CD4-positive, CD25-positive, alpha-beta regulatory T cell (primary cell): ENCODE results near the gene FAT4. TPM values are rescaled to one million over a fixed set of nuclear protein-coding genes. Genes with fewer than 3 reads are reported as not detected.

Experiments used
- ATAC-seq, 2 donors: fragments of 150-1000 bp; cut with Tn5 transposase; one replicate each; pipeline ENCODE4 v1.10.0; 2021; ENCODE audit warnings: low read depth in 2 of 2, moderate number of reproducible peaks in 2 of 2, moderate library complexity in 1 of 2
- DNase-seq, 3 donors: peaks; one replicate each; pipeline versions ENCODE4 v3.0.0 to v3.0.0-alpha.2; 2012 to 2022; ENCODE audit warnings: mixed read lengths in 1 of 3
- H3K27ac ChIP-seq: one replicate; pipeline ENCODE4 v1.7.0; 2013; ENCODE audit warnings: mild to moderate bottlenecking, low read length; ENCODE audit not compliant: insufficient read depth, poor library complexity, severe bottlenecking
- H3K27me3 ChIP-seq: one replicate; pipeline ENCODE4 v1.7.0; 2013; ENCODE audit warnings: low read length; ENCODE audit not compliant: control insufficient read depth, insufficient read depth
- H3K36me3 ChIP-seq: one replicate; pipeline ENCODE4 v1.7.0; 2013; ENCODE audit warnings: mild to moderate bottlenecking, low read length, moderate library complexity; ENCODE audit not compliant: control insufficient read depth, insufficient read depth
- H3K4me1 ChIP-seq: 2 replicates; pipeline ENCODE4 v1.7.0; 2013; ENCODE audit warnings: mild to moderate bottlenecking, low read length; ENCODE audit not compliant: insufficient read depth, control insufficient read depth, poor library complexity, severe bottlenecking
- H3K4me3 ChIP-seq: one replicate; pipeline ENCODE4 v1.7.0; 2013; ENCODE audit warnings: low read depth, mild to moderate bottlenecking, low read length, moderate library complexity
- H3K9me3 ChIP-seq, 2 experiments: 1 replicate in 1 of 2; 2 replicates in 1 of 2; pipeline ENCODE4 v1.7.0; 2013; ENCODE audit warnings: low read length in 2 of 2, mild to moderate bottlenecking in 1 of 2, moderate library complexity in 1 of 2; ENCODE audit not compliant: control insufficient read depth in 2 of 2
- H3K27ac Mint-ChIP-seq, 3 donors: one replicate each; pipeline ENCODE4 v1.8.0; 2020 to 2022; ENCODE audit warnings: mild to moderate bottlenecking in 3 of 3, mixed read lengths in 3 of 3, moderate library complexity in 2 of 3
- H3K27me3 Mint-ChIP-seq: one replicate; pipeline ENCODE4 v1.8.0; 2022; ENCODE audit warnings: mild to moderate bottlenecking, mixed read lengths
- H3K36me3 Mint-ChIP-seq: one replicate; pipeline ENCODE4 v1.8.0; 2020; ENCODE audit warnings: mixed read lengths
- H3K4me1 Mint-ChIP-seq, 4 donors: one replicate each; pipeline ENCODE4 v1.8.0; 2020 to 2022; ENCODE audit warnings: mixed read lengths in 4 of 4, mild to moderate bottlenecking in 1 of 4
- H3K4me3 Mint-ChIP-seq, 4 donors: one replicate each; pipeline ENCODE4 v1.8.0; 2020 to 2022; ENCODE audit warnings: mild to moderate bottlenecking in 4 of 4, mixed read lengths in 4 of 4, moderate library complexity in 3 of 4
- H3K9me3 Mint-ChIP-seq, 7 donors: one replicate each; pipeline ENCODE4 v1.8.0; 2020 to 2022; ENCODE audit warnings: mixed read lengths in 7 of 7, mild to moderate bottlenecking in 3 of 7, moderate library complexity in 2 of 7
- polyA plus RNA-seq, 4 donors: library from polyadenylated mRNA; unstranded; fragments of 300-500 nt; fragmentation: Illumina TruSeq; gene quantifications; one replicate each; pipeline ENCODE4 v1.2.3, GENCODE V29; 2021
- total RNA-seq: library from RNA; stranded (reverse); gene quantifications from one replicate; pipeline ENCODE4 v1.2.3, GENCODE V29; 2022

The FAT4 gene, protein sequence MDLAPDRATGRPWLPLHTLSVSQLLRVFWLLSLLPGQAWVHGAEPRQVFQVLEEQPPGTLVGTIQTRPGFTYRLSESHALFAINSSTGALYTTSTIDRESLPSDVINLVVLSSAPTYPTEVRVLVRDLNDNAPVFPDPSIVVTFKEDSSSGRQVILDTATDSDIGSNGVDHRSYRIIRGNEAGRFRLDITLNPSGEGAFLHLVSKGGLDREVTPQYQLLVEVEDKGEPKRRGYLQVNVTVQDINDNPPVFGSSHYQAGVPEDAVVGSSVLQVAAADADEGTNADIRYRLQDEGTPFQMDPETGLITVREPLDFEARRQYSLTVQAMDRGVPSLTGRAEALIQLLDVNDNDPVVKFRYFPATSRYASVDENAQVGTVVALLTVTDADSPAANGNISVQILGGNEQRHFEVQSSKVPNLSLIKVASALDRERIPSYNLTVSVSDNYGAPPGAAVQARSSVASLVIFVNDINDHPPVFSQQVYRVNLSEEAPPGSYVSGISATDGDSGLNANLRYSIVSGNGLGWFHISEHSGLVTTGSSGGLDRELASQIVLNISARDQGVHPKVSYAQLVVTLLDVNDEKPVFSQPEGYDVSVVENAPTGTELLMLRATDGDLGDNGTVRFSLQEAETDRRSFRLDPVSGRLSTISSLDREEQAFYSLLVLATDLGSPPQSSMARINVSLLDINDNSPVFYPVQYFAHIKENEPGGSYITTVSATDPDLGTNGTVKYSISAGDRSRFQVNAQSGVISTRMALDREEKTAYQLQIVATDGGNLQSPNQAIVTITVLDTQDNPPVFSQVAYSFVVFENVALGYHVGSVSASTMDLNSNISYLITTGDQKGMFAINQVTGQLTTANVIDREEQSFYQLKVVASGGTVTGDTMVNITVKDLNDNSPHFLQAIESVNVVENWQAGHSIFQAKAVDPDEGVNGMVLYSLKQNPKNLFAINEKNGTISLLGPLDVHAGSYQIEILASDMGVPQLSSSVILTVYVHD (N-terminal part only)
- total RNA-seq (0.02 TPM), polyA plus RNA-seq (not detected)

- no peak within 1 kb of the TSS for H3K4me3 ChIP-seq
- no peak within 1 kb of the TSS for H3K27ac ChIP-seq
- peaks cover 57% of the 10 kb centered on the region for H3K27me3 Mint-ChIP-seq
- peak within 1 kb of the TSS; percentile 63 to 86 (median 78) for H3K4me3 Mint-ChIP-seq
- H3K36me3 Mint-ChIP-seq, result no peaks in the 10 kb centered on the region
- H3K27ac Mint-ChIP-seq, result no peak within 1 kb of the TSS
- H3K4me1 Mint-ChIP-seq, result peaks cover 0 to 35% (median 7%) of the 10 kb centered on the region in 4 donors
- DNase-seq, result peak in 1 of 3 donors; percentile 27
- peaks cover 0 to 3% of the 10 kb centered on the region in 2 experiments for H3K9me3 ChIP-seq
- peaks cover 29% of the 10 kb centered on the region for H3K4me1 ChIP-seq
- H3K27me3 ChIP-seq, result peaks cover 16% of the 10 kb centered on the region
- peaks cover 0 to 7% (median 0%) of the 10 kb centered on the region in 7 donors for H3K9me3 Mint-ChIP-seq
- ATAC-seq, result peak; percentile 31 to 38
- no peaks in the 10 kb centered on the region for H3K36me3 ChIP-seq
Observed at GRCh38 chr4:125314676-125315575, at the start of gene FAT4. FAT4 (plus strand) TSS chr4:125314955; CDS start chr4:125316412, 1,457 bp downstream.

DNA sequence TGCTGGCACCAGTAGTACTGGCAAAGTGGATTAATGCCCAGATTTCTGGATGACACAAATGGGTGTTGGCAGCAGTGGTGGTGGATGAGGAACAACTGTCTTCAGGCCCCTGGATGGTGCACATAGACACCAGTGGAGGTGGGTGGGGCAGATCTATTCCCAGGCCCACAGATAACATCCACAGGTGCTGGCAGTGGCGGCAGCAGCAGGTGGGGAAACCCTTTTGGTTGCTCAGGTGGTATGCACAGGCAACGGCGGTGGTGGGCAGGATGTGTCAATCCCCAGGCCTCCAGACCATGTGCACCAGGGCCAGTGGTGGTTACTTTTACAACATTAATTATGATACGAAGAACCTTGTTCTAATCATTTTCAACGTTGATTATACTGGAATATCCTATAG, 48.9 kb upstream of the FAT4 start:
- Histone ChIP-seq H3K27ac (no peak overlapping the region), H3K27me3 (no peaks in the 10 kb centered on the region), H3K9me3 (no peaks in the 10 kb centered on the region), H3K4me3 (no peak overlapping the region), H3K36me3 (no peaks in the 10 kb centered on the region), H3K4me1 (no peaks in the 10 kb centered on the region)
- no peak for DNase-seq
- Mint-ChIP-seq H3K27me3 (no peaks in the 10 kb centered on the region), H3K9me3 (peaks cover 0 to 2% (median 0%) of the 10 kb centered on the region in 7 donors), H3K4me3 (no peak overlapping the region), H3K4me1 (no peaks in the 10 kb centered on the region), H3K27ac (no peak overlapping the region), H3K36me3 (no peaks in the 10 kb centered on the region)
- no peak for ATAC-seq

- H3K36me3 ChIP-seq, result no peaks in the 10 kb centered on the region
- H3K4me3 ChIP-seq, result no peak overlapping the region
- Mint-ChIP-seq H3K9me3 (peaks cover 0 to 3% (median 0%) of the 10 kb centered on the region in 7 donors), H3K4me3 (no peak overlapping the region), H3K27ac (no peak overlapping the region), H3K4me1 (no peaks in the 10 kb centered on the region), H3K36me3 (no peaks in the 10 kb centered on the region), H3K27me3 (no peaks in the 10 kb centered on the region)
- H3K9me3 ChIP-seq, result no peaks in the 10 kb centered on the region
- H3K4me1 ChIP-seq, result no peaks in the 10 kb centered on the region
- no peaks in the 10 kb centered on the region for H3K27me3 ChIP-seq
- no peak for ATAC-seq
- DNase-seq, result no peak
- H3K27ac ChIP-seq, result no peak overlapping the region
Observed at GRCh38 chr4:125266901-125267604, 47.7 kb upstream of the FAT4 start.

DNA sequence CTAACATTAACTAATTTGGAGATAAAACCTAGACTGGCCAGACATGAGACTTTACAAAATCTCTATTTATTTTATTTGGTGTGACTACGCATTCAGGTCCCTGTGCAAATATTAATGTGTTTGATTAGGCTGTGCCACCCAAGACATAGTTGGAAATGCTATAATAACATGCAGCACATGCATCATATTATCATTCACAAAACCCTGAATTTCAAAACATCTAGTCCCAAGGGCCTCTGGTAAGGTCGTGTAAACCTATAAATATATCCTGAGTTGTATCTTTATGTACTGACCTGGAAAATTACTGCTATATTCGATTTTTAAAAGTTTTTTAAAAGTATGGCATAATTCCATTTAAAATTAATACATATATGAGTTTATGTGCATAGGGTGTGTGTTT, 47.1 kb upstream of the FAT4 start:
- no peaks in the 10 kb centered on the region for H3K27me3 ChIP-seq
- no peaks in the 10 kb centered on the region for H3K9me3 ChIP-seq
- DNase-seq (no peak), ATAC-seq (no peak)
- Mint-ChIP-seq H3K4me3 (no peak overlapping the region), H3K9me3 (peaks cover 0 to 3% (median 0%) of the 10 kb centered on the region in 7 donors), H3K4me1 (no peaks in the 10 kb centered on the region), H3K27ac (no peak overlapping the region), H3K36me3 (no peaks in the 10 kb centered on the region), H3K27me3 (no peaks in the 10 kb centered on the region)
- no peaks in the 10 kb centered on the region for H3K36me3 ChIP-seq
- no peak overlapping the region for H3K4me3 ChIP-seq
- no peak overlapping the region for H3K27ac ChIP-seq
- H3K4me1 ChIP-seq, result no peaks in the 10 kb centered on the region

GRCh38 chr4:125268068-125268755, 46.5 kb upstream of the FAT4 start:
- H3K9me3 Mint-ChIP-seq, result peaks cover 0 to 3% (median 0%) of the 10 kb centered on the region in 7 donors
- no peak for ATAC-seq
- H3K4me3 Mint-ChIP-seq, result no peak overlapping the region
- DNase-seq, result no peak
- H3K4me3 ChIP-seq, result no peak overlapping the region
- H3K36me3 Mint-ChIP-seq, result no peaks in the 10 kb centered on the region
- H3K27me3 ChIP-seq, result no peaks in the 10 kb centered on the region
- no peaks in the 10 kb centered on the region for H3K4me1 ChIP-seq
- H3K36me3 ChIP-seq, result no peaks in the 10 kb centered on the region
- H3K27ac Mint-ChIP-seq, result no peak overlapping the region
- H3K27me3 Mint-ChIP-seq, result no peaks in the 10 kb centered on the region
- H3K9me3 ChIP-seq, result no peaks in the 10 kb centered on the region
- H3K4me1 Mint-ChIP-seq, result no peaks in the 10 kb centered on the region
- H3K27ac ChIP-seq, result no peak overlapping the region

DNA sequence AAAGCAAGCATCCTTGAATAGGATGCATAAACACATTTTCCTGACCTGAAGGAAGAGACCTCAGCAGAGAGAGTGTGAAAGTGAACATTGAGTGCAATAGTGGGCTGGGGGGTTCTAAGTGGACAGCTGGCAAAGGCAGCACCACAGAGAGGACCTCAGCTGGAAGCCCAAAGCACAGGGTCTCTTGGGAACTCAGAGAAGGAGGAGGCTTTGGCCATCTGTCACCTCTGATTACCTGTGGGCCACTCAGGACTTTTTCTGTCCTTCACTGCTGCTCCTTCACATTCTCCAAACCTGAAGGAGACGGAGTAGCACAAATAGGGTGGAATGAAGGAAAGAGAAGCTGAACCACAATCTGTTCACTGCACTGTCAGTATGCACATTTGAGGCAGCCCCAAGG, 37.9 kb upstream of the FAT4 start:
- no peaks in the 10 kb centered on the region for H3K27me3 Mint-ChIP-seq
- Histone ChIP-seq H3K36me3 (no peaks in the 10 kb centered on the region), H3K9me3 (no peaks in the 10 kb centered on the region), H3K4me3 (no peak overlapping the region), H3K27ac (no peak overlapping the region), H3K4me1 (no peaks in the 10 kb centered on the region), H3K27me3 (no peaks in the 10 kb centered on the region)
- H3K27ac Mint-ChIP-seq, result no peak overlapping the region
- H3K9me3 Mint-ChIP-seq, result peaks cover 0 to 2% (median 0%) of the 10 kb centered on the region in 7 donors
- ATAC-seq (no peak), DNase-seq (no peak)
- H3K4me3 Mint-ChIP-seq, result no peak overlapping the region
- no peaks in the 10 kb centered on the region for H3K4me1 Mint-ChIP-seq
- H3K36me3 Mint-ChIP-seq, result no peaks in the 10 kb centered on the region
